Cerebellar cortex (tissue), 1 donor: ENCODE results near the gene COL6A2.

ENCODE experiments used
- DNase-seq: peaks from one replicate; pipeline ENCODE4 v3.0.0-alpha.2; 2015; ENCODE audit warnings: low spot score

The COL6A2 gene

GRCh38 chr21:46114963-46115362, 17.1 kb downstream of the COL6A2 start:
- DNase-seq = no peak

DNA sequence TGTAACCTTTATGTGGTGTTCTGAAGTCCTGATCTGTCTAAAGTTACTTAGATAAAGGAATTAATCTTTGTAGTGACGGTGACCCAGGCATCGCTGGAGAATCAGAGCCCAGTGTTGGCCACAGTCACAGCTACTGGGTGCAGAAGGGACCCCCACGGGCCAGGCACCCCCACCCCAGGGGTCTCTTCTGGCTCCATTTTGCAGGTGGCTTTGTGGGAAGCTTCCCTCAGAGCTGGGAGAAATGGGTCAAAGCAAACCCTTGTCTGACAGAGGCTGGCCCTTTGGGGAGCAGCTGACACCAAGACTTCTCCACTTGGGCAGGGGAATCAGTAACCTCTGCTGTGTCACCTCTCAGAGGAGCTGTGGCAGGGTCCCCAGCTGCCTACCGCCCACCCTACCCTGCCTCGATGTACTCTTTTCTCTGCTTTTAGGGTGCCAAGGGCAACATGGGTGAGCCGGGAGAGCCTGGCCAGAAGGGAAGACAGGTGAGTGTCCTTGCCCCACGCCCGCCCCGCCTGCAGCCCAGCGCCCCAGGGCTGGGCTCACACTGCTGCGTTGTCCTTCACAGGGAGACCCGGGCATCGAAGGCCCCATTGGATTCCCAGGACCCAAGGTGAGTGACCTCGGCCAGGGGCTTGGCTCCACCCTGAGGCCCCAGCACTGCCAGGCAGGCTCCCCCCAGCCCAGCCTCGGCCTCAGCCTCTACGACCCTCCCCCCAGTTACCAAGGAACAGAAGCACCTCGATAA, 17.7 kb downstream of the COL6A2 start:
- DNase-seq = no peak

DNA sequence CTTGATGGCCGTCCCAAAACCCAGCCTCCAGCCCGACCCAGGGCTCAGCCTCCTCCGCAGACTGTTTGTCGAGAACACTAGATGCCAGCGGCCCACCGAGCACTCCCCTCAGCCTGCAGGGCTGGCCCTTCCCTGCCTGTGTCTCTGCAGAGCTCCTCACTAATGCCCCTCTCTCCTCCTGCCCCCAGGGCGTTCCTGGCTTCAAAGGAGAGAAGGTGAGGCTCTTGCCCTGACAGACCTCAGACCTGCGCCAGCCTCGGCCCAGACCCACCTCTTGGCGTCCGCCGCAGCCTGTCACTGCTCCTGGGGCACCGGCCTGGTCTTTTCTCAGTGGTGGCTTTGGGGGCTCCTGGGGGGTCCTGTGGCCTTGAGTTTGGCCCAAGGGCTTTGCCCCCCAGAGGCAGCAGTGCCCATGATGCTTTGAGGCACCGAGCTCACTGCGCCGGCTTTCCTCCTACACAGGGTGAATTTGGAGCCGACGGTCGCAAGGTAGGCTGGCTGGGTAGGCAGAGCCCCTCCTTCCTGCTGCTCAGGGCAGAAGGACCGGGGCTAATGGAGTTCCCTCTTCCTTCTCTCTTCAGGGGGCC, 18.4 kb downstream of the COL6A2 start:
- DNase-seq = no peak

GRCh38 chr21:46116776-46117585, 19.1 kb downstream of the COL6A2 start:
- DNase-seq = no peak

- DNase-seq = no peak
Measured at GRCh38 chr21:46117586-46118315, 19.8 kb downstream of the COL6A2 start.

DNA sequence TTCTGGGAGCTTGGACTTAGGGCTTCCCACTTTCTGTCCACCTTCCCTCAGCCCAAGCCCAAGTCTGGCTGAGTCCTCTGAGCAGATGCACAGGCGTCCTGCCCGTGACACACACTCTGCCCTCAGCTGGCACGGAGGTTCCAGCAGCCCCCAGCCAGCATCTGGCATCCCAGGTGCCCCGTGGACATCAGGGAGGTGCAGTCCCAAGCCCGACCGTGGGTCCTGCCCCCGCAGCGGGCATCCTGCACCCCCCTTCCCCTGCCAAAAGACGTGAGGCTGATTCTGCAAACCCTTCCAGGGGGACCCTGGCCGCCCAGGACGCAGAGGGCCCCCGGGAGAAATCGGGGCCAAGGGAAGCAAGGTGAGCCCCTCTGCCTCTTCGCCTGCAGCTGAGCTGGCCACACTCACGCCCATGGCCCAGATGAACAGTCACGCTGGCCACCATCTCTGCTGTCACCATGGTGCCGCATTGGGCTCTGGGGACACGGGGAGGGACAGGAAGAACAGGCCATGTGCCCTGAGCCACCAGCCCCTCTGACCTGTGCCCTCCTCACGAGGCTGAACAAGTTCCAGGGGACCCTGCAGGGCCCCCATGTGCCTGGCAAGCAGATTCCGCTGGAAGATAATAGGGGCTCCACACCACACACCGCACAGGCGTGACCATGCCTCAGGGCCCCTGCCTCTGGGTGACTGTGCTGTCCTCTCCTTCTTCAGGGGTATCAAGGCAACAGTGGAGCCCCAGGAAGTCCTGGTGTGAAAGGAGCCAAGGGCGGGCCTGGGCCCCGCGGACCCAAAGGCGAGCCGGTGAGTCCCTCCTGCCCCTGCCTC, 20.6 kb downstream of the COL6A2 start:
- DNase-seq = no peak

GRCh38 chr21:46119144-46119636, 21.3 kb downstream of the COL6A2 start:
- no peak for DNase-seq

GRCh38 chr21:46119637-46120271, 21.8 kb downstream of the COL6A2 start:
- DNase-seq = no peak

GRCh38 chr21:46120301-46121285, 22.7 kb downstream of the COL6A2 start:
- DNase-seq = no peak

DNA sequence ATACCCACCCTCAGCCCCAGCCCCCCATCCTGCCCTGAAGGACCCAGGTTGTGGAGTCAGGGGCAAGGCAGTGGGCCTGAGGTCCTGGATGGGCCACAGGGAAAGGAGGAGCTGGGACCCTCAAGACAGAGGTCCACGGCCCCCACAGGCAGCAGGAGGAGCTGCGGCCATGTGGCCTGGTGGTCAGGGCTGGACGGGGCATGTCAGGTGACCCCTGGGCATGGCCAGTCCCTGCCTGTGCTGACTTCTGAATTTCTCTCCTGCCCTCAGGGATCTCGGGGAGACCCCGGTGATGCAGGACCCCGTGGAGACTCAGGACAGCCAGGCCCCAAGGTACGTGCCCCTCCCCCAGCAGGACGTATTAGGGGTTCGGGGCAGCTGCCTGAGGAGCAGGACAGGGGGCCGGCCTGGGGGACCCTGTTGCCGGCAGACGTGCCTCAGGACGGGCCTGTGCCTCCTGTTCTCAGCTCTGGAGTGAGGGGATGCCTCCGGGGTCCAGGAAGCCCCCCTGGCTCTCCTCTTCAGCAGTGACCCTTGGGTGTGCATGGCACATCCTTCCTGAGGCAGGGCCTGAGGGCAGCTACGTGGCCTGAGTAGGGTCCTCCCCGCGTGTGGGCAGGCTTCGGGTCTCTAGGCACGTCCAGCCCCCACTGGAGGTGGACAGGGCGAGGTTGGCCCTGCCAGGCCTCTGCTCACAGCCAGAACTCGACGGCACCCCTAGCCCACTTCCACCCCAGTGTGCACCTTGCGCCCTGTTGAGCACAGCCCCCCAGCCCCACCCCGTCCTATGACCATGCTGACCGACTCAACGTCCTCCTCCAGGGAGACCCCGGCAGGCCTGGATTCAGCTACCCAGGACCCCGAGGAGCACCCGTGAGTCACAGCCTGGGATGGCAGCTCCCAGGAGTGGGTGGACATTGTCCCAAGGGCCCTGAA, 23.6 kb downstream of the COL6A2 start:
- no peak for DNase-seq

- no peak for DNase-seq
Measured at GRCh38 chr21:46122237-46122671, 24.3 kb downstream of the COL6A2 start.

DNA sequence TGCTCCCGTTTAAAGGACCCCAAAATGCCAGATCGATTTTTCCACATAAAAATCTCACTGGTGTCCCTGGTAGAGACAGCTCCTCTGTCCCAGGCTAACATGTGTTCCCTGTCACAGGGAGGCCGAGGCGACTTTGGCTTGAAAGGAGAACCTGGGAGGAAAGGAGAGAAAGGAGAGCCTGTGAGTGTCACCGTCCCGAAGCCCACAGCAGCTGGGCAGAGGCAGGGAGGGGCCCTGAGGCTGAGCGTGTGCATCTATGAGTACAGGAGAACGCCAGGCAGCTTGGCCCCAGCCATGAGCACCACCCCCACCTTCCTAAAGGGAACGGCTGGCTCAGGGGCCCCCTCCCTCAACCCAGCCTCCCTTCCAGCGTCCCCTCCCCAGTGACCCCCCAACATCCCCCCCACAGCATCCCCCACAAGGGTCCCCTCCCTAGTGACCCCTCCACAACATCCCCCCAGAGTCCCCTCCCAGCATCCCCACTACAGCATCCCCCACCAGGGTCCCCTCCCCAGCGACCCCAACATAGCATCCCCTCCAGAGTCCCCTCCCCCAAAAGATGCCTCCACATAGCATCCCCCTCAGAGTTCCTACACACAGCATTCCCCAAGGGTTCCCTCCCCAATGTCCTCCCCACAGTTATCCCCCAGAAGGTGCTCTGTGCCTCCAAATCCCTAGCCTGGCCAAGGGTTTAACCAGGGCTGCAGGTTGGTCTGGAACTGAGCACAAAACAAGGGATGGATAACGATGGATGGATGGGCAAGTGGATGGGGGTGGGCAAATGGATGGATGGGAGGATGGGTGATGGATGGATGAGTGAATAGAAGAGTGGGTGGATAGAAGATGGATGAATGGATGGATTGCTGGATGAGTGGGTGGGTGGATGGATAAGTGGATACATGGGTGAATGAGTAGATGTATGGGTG, 25.1 kb downstream of the COL6A2 start:
- DNase-seq = no peak

- DNase-seq = no peak
Measured at GRCh38 chr21:46124083-46124925, 26.4 kb downstream of the COL6A2 start.

- no peak for DNase-seq
Measured at GRCh38 chr21:46124926-46125845, 27.3 kb downstream of the COL6A2 start.

DNA sequence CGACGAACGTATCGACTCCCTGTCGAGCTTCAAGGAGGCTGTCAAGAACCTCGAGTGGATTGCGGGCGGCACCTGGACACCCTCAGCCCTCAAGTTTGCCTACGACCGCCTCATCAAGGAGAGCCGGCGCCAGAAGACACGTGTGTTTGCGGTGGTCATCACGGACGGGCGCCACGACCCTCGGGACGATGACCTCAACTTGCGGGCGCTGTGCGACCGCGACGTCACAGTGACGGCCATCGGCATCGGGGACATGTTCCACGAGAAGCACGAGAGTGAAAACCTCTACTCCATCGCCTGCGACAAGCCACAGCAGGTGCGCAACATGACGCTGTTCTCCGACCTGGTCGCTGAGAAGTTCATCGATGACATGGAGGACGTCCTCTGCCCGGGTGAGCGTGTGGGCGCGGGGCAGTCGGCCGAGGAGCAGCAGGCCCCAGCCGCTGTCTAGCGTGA, 28.0 kb downstream of the COL6A2 start:
- no peak for DNase-seq
